ENCODE measurements around the gene CTSC.

The CTSC gene

DNA sequence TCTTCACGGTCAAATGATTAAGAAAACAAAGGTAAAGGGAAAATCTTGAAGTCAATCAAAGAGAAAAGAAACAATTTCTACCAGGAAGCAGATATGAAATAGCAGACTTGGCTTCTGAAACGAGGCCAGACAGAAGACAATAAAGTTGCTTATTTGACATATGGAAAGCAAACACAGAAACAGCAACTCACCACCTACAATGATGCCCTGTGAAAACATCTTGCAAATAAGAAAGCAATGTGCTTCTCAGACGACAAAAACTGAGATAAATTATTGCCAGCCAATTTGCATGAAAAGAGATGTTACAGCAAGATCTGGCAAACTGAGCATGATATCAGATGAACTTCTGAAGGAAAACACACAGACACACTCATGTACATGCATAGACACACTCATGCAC, 45.9 kb upstream of the CTSC start:
- H3K27ac ChIP-seq (ENCODE audit: low read depth, low read length), result no peak overlapping the region
- H3K9me2 ChIP-seq (replicated peaks; ENCODE audit: control insufficient read depth, low read length), result no peaks in the 10 kb centered on the region
- H3K9me3 ChIP-seq (ENCODE audit: control insufficient read depth, insufficient read depth, low read length), result no peaks in the 10 kb centered on the region
- TF ChIP-seq, protein P1, sequence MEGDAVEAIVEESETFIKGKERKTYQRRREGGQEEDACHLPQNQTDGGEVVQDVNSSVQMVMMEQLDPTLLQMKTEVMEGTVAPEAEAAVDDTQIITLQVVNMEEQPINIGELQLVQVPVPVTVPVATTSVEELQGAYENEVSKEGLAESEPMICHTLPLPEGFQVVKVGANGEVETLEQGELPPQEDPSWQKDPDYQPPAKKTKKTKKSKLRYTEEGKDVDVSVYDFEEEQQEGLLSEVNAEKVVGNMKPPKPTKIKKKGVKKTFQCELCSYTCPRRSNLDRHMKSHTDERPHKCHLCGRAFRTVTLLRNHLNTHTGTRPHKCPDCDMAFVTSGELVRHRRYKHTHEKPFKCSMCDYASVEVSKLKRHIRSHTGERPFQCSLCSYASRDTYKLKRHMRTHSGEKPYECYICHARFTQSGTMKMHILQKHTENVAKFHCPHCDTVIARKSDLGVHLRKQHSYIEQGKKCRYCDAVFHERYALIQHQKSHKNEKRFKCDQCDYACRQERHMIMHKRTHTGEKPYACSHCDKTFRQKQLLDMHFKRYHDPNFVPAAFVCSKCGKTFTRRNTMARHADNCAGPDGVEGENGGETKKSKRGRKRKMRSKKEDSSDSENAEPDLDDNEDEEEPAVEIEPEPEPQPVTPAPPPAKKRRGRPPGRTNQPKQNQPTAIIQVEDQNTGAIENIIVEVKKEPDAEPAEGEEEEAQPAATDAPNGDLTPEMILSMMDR (IDR thresholded peaks at IDR 0.05; ENCODE audit: low read depth, low read length, poor library complexity, severe bottlenecking), result no peak
- TF ChIP-seq EZH2phosphoT487 (IDR thresholded peaks at IDR 0.05; ENCODE audit: borderline replicate concordance, low read length), result no peak
- no peaks in the 10 kb centered on the region for H3K27me3 ChIP-seq (ENCODE audit: control insufficient read depth, low read length)
- no peak overlapping the region for H3K4me2 ChIP-seq (ENCODE audit: low read length)
- H4K20me1 ChIP-seq (ENCODE audit: control insufficient read depth, insufficient read depth, low read depth, low read length), result no peaks in the 10 kb centered on the region
- no peaks in the 10 kb centered on the region for H3K36me3 ChIP-seq (ENCODE audit: control insufficient read depth, low read length)
- no peaks in the 10 kb centered on the region for H3F3A ChIP-seq (ENCODE audit: control insufficient read depth, insufficient read depth)
- no peaks in the 10 kb centered on the region for H3K4me1 ChIP-seq (ENCODE audit: control insufficient read depth, low read length)
- H3K4me3 ChIP-seq (ENCODE audit: low read length), result no peak overlapping the region
- no peaks in the 10 kb centered on the region for H3K79me2 ChIP-seq (ENCODE audit: control insufficient read depth, low read length)

DNA sequence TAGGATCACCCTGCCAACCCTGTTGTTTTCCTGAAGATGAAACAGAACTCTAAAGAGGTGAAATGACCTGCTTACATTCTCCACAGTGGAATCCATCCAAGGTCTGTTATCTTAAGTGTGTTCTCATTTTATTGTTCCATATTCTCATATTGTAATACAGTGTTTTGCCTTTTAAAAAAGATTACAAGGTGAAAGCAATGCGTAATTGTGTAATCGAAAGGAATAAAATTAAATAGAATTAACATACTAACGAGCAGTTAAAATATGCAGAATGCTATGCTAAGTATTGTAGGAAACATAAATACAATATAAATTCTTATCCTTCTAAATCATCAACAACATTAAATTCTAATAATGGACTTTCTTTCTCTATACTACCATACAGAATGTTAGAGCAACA, 41.6 kb upstream of the CTSC start:
- Histone ChIP-seq H3K27ac (ENCODE audit: low read depth, low read length) (no peak overlapping the region), H3K4me1 (ENCODE audit: control insufficient read depth, low read length) (no peaks in the 10 kb centered on the region), H3F3A (ENCODE audit: control insufficient read depth, insufficient read depth) (no peaks in the 10 kb centered on the region), H3K79me2 (ENCODE audit: control insufficient read depth, low read length) (no peaks in the 10 kb centered on the region), H3K36me3 (ENCODE audit: control insufficient read depth, low read length) (no peaks in the 10 kb centered on the region), H3K27me3 (ENCODE audit: control insufficient read depth, low read length) (no peaks in the 10 kb centered on the region), H3K4me2 (ENCODE audit: low read length) (no peak overlapping the region), H4K20me1 (ENCODE audit: control insufficient read depth, insufficient read depth, low read depth, low read length) (no peaks in the 10 kb centered on the region), H3K9me3 (ENCODE audit: control insufficient read depth, insufficient read depth, low read length) (no peaks in the 10 kb centered on the region), H3K4me3 (ENCODE audit: low read length) (no peak overlapping the region), H3K9me2 (replicated peaks; ENCODE audit: control insufficient read depth, low read length) (no peaks in the 10 kb centered on the region)
- no peak for TF ChIP-seq EZH2phosphoT487 (IDR thresholded peaks at IDR 0.05; ENCODE audit: borderline replicate concordance, low read length)
- TF ChIP-seq, protein P1 (IDR thresholded peaks at IDR 0.05; ENCODE audit: low read depth, low read length, poor library complexity, severe bottlenecking), result no peak

DNA sequence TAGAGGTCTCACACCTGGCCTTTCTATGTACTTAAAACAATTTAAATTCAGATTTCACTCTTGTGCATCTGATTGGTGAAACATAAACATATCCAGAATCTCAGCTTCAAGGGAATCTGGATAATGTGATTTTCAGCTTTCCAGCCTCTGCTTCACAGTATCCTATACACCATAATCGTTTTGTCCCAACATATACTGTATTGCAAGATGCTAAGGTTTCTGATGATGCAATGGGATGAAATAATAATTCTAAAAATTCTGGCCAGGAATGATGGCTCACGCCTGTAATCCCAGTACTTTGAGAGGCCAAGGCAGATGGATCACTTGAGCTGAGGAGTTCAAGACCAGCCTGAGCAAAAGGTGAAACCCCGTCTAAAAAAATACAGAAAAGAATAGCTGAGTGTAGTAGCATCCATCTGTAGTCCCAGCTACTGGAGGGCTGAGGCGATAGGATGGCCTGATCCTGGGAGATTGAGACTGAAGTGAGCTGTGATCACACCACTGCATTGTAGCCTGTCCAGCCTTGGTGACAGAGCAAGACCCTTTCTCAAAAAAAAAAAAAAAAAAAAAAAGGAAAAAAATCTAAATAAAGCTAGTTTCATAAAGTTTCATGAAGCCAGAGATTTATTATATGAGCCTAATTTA, 41.0 kb upstream of the CTSC start:
- no peaks in the 10 kb centered on the region for H3K9me3 ChIP-seq (ENCODE audit: control insufficient read depth, insufficient read depth, low read length)
- TF ChIP-seq, protein P1 (IDR thresholded peaks at IDR 0.05; ENCODE audit: low read depth, low read length, poor library complexity, severe bottlenecking), result no peak
- no peak for TF ChIP-seq EZH2phosphoT487 (IDR thresholded peaks at IDR 0.05; ENCODE audit: borderline replicate concordance, low read length)

More for the DNA sequence above, 41.0 kb upstream of the CTSC start:
- no peak overlapping the region for H3K27ac ChIP-seq (ENCODE audit: low read depth, low read length)
- H3F3A ChIP-seq (ENCODE audit: control insufficient read depth, insufficient read depth), result no peaks in the 10 kb centered on the region
- no peaks in the 10 kb centered on the region for H3K9me2 ChIP-seq (replicated peaks; ENCODE audit: control insufficient read depth, low read length)
- H3K4me3 ChIP-seq (ENCODE audit: low read length), result no peak overlapping the region
- no peaks in the 10 kb centered on the region for H3K36me3 ChIP-seq (ENCODE audit: control insufficient read depth, low read length)
- H3K27me3 ChIP-seq (ENCODE audit: control insufficient read depth, low read length), result no peaks in the 10 kb centered on the region
- H3K4me1 ChIP-seq (ENCODE audit: control insufficient read depth, low read length), result no peaks in the 10 kb centered on the region
- H3K79me2 ChIP-seq (ENCODE audit: control insufficient read depth, low read length), result no peaks in the 10 kb centered on the region
- H4K20me1 ChIP-seq (ENCODE audit: control insufficient read depth, insufficient read depth, low read depth, low read length), result no peaks in the 10 kb centered on the region
- H3K4me2 ChIP-seq (ENCODE audit: low read length), result no peak overlapping the region
